Measurements from ENCODE around the gene SPEM3.
"Not testable (repeated sequence)": the region's sequence is repeated elsewhere in the genome, so short reads cannot be mapped to it uniquely, and the experiment has no call there.

Gene SPEM3

GRCh38 chr17:7479213-7480088 lies 50.8 kb downstream of the SPEM3 start, which contains the start of gene ZBTB4:
Gene ZBTB4, minus strand, starts transcription at chr17:7479631. Its CDS starts 12,830 bp downstream, at chr17:7466801.
- TF ChIP-seq ZFX (IDR thresholded peaks at IDR 0.05) (peak; percentile 27; the same call in 1 of the 2 replicates), CTCF (conservative IDR thresholded peaks at IDR 0.05) (no peak)

GRCh38 chr17:7480089-7480384 lies 51.4 kb downstream of the SPEM3 start:
- TF ChIP-seq ZFX (IDR thresholded peaks at IDR 0.05), result no peak
- no peak for TF ChIP-seq CTCF (conservative IDR thresholded peaks at IDR 0.05)
- peak overlapping the region; percentile 80 for H3K27ac ChIP-seq

More at GRCh38 chr17:7479213-7480088, 50.8 kb downstream of the SPEM3 start, which contains the start of gene ZBTB4:
- H3K27ac ChIP-seq, result peak within 1 kb of the TSS; percentile 80

GRCh38 chr17:7481275-7481674 lies 52.6 kb downstream of the SPEM3 start, which contains the start of gene SLC35G6:
Gene SLC35G6, plus strand, starts transcription at chr17:7481446. Its CDS starts 71 bp downstream, at chr17:7481517.
- H3K27ac ChIP-seq, result peak within 1 kb of the TSS; percentile 80

- not testable (repeated sequence) for H3K27ac ChIP-seq
These were observed 53.4 kb downstream of the SPEM3 start for GRCh38 chr17:7481842-7482741.

Measured in C4-2B (cell line).